Body of pancreas (tissue), 4 donors: Measurements from ENCODE around the gene KLHL29.

ENCODE experiments used
- POLR2A ChIP-seq, 3 donors: fragments of 450-650 bp; IDR thresholded peaks; one replicate each; pipeline ENCODE4 v1.6.1; 2016; ENCODE audit warnings: antibody characterized with exemption in 3 of 3, mild to moderate bottlenecking in 2 of 3
- TF ChIP-seq, protein P1 (sequence below), 7 experiments: fragments of 450-650 bp in 4 of 7; fragments of 200-600 bp in 3 of 7; sonication (generic) in 3 of 7; IDR thresholded peaks; one replicate each; pipeline ENCODE4 v1.5.1; 2016 to 2019; ENCODE audit warnings: antibody characterized with exemption in 7 of 7

DNA sequence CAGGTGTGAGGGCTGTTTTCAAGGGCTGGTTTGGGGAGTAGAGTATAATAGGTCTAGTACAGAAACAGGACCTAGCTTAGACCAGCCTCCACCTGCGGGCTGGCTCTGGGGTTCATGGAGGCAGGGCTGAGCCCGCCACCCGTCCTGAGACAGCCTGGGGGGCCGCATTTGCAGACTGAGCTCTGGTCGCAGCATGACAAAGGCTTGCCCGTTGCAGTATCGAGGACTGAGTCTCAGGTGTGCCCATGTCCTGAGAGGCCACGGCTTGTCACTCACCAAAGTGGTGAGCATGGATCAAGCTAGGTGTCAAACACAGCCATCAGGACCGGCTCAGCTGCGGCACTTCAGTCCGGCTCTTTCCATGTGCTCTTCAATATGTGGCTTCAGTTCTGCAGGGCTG lies 144.7 kb downstream of the KLHL29 start:
- TF ChIP-seq, protein P1, sequence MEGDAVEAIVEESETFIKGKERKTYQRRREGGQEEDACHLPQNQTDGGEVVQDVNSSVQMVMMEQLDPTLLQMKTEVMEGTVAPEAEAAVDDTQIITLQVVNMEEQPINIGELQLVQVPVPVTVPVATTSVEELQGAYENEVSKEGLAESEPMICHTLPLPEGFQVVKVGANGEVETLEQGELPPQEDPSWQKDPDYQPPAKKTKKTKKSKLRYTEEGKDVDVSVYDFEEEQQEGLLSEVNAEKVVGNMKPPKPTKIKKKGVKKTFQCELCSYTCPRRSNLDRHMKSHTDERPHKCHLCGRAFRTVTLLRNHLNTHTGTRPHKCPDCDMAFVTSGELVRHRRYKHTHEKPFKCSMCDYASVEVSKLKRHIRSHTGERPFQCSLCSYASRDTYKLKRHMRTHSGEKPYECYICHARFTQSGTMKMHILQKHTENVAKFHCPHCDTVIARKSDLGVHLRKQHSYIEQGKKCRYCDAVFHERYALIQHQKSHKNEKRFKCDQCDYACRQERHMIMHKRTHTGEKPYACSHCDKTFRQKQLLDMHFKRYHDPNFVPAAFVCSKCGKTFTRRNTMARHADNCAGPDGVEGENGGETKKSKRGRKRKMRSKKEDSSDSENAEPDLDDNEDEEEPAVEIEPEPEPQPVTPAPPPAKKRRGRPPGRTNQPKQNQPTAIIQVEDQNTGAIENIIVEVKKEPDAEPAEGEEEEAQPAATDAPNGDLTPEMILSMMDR (IDR thresholded peaks at IDR 0.05) = no peak
- TF ChIP-seq POLR2A (IDR thresholded peaks at IDR 0.05) = no peak
